ENCODE results near the gene PAQR4. TPM values are rescaled to one million over a fixed set of nuclear protein-coding genes. Genes with fewer than 3 reads are reported as not detected.
"Not testable (repeated sequence)": the region's sequence is repeated elsewhere in the genome, so short reads cannot be mapped to it uniquely, and the experiment has no call there.

PAQR4 gene
- total RNA-seq (2014; rRNA removed; shearing (Covaris generic)): 28.1 and 34.1 TPM in 2 replicates

DNA sequence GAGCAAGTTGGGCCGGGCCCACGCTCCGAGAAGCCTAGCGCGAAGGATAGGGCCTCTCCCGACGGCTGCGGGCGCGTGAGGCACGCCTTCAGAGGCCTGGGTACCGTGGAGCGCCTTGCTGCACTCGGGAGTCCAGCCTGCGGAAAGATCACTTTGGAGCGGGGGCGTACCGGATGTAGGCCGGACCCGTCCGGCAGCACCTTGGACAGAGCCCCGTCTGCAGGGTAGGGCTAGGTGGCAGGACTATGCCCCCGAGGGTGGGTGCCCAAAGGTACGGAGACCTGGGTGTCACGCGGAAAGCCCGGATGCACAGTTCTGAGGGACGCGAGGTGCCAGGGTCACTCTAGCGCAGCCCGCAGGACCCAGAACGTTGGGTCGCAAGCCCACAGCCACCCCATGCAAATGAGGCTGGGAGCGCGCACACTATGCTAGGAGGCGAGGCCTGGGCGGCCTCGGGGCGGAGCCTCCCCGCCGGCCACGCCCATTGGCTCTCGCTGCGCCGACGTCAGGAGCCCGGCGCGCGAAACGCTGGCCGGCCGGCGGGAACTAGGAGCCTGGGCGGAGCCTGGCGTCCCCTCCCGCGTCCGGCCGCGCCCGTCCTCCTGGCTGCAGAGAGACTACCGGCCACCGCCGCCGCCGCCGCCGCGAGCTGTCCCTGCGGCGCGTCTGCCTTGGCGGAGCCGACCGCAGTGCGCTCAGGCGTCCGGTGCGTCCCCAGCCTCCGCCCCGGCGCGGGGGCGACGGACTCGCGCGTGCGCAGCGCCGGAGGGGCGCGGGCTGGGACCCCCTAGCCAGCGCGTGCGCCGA, at the start of gene PAQR4:
TSS of gene PAQR4 (plus strand) at position 611 of the 807 bp plus-strand sequence. CDS start 327 bp downstream, outside the sequence.
- Histone ChIP-seq H3K4me3 (peak within 1 kb of the TSS; percentile 71), H3K27me3 (no peaks in the 10 kb centered on the region), H3K27ac (peak within 1 kb of the TSS; percentile 66), H3K9me3 (replicated peaks) (no peaks in the 10 kb centered on the region), H3K36me3 (peaks cover 12% of the 10 kb centered on the region), H3K4me1 (peaks cover 9% of the 10 kb centered on the region; the same call in 1 of the 2 replicates)
- DNase-seq: peak; percentile 82 to 90

GRCh38 chr16:2919511-2920255, 49.5 kb upstream of the PAQR4 start:
- H3K4me1 ChIP-seq: peaks cover 6% of the 10 kb centered on the region
- no peaks in the 10 kb centered on the region for H3K9me3 ChIP-seq (replicated peaks)
- peak; percentile 55 to 83 for DNase-seq
- no peak overlapping the region for H3K27ac ChIP-seq
- H3K4me3 ChIP-seq: no peak overlapping the region
- H3K27me3 ChIP-seq: no peaks in the 10 kb centered on the region
- H3K36me3 ChIP-seq: no peaks in the 10 kb centered on the region

DNA sequence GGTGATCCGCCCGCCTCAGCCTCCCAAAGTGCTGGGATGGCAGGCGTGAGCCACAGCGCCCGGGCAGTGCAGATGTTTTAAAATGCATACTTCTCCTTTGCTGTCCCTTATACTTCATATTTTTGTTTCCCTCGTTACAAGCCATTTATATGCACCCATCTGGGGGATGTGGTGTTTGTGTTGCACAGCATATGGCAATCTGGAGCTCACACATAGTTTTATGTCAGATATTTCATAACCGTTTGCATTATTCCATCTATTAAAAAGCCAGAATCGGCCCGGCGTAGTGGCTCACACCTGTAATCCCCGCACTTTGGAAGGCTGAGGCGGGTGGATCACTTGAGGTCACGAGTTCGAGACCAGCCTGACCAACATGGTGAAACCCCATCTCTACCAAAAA, 45.7 kb upstream of the PAQR4 start:
- H3K27ac ChIP-seq: no peak overlapping the region
- no peak for DNase-seq
- H3K27me3 ChIP-seq: no peaks in the 10 kb centered on the region
- peaks cover 12% of the 10 kb centered on the region for H3K4me1 ChIP-seq
- no peak overlapping the region for H3K4me3 ChIP-seq
- no peaks in the 10 kb centered on the region for H3K9me3 ChIP-seq (replicated peaks)
- no peaks in the 10 kb centered on the region for H3K36me3 ChIP-seq

- H3K36me3 ChIP-seq: no peaks in the 10 kb centered on the region
- H3K4me1 ChIP-seq: peaks cover 10% of the 10 kb centered on the region
- no peaks in the 10 kb centered on the region for H3K27me3 ChIP-seq
- H3K4me3 ChIP-seq: no peak overlapping the region
- H3K9me3 ChIP-seq (replicated peaks): no peaks in the 10 kb centered on the region
- DNase-seq: no peak
- no peak overlapping the region for H3K27ac ChIP-seq
These were observed 44.0 kb upstream of the PAQR4 start for GRCh38 chr16:2924901-2925755.

- Histone ChIP-seq H3K27ac (no peak overlapping the region), H3K4me1 (peaks cover 10% of the 10 kb centered on the region), H3K4me3 (no peak overlapping the region), H3K36me3 (no peaks in the 10 kb centered on the region), H3K9me3 (replicated peaks) (no peaks in the 10 kb centered on the region), H3K27me3 (no peaks in the 10 kb centered on the region)
- DNase-seq: peak in 1 of 2 experiments; percentile 33
These were observed 43.0 kb upstream of the PAQR4 start for GRCh38 chr16:2925951-2926649.

GRCh38 chr16:2926650-2926999, 42.5 kb upstream of the PAQR4 start:
- peaks cover 10% of the 10 kb centered on the region for H3K4me1 ChIP-seq
- DNase-seq: no peak
- H3K27me3 ChIP-seq: no peaks in the 10 kb centered on the region
- no peak overlapping the region for H3K27ac ChIP-seq
- no peak overlapping the region for H3K4me3 ChIP-seq
- H3K9me3 ChIP-seq (replicated peaks): no peaks in the 10 kb centered on the region
- no peaks in the 10 kb centered on the region for H3K36me3 ChIP-seq

GRCh38 chr16:2927010-2927646, 42.0 kb upstream of the PAQR4 start:
- Histone ChIP-seq H3K36me3 (no peaks in the 10 kb centered on the region), H3K4me1 (peaks cover 10% of the 10 kb centered on the region), H3K9me3 (replicated peaks) (no peaks in the 10 kb centered on the region), H3K27ac (no peak overlapping the region), H3K4me3 (no peak overlapping the region), H3K27me3 (no peaks in the 10 kb centered on the region)
- peak; percentile 78 to 93 for DNase-seq

DNA sequence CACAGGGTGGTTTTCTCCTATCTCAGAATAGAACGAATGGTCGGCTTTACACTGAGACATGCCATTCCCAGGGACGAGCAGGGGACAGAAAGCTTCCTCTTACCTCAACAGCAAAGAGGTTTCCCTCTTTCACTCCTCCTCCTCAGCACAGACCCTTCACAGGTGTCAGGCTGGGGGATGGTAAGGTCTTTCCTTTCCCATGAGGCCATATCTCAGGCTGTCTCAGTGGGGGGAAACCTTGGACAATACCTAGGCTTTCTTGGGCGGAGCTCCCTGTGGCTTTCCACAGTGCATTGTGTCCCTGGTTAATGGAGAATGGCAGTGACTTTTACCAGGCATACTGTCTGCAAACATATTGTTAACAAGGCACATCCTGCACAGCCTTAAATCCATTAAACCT, 41.0 kb upstream of the PAQR4 start:
- DNase-seq; H3K9me3 ChIP-seq (replicated peaks); H3K36me3 ChIP-seq; H3K4me3 ChIP-seq; H3K27me3 ChIP-seq; H3K27ac ChIP-seq: not testable (repeated sequence)
- peaks cover 10% of the 10 kb centered on the region for H3K4me1 ChIP-seq

DNA sequence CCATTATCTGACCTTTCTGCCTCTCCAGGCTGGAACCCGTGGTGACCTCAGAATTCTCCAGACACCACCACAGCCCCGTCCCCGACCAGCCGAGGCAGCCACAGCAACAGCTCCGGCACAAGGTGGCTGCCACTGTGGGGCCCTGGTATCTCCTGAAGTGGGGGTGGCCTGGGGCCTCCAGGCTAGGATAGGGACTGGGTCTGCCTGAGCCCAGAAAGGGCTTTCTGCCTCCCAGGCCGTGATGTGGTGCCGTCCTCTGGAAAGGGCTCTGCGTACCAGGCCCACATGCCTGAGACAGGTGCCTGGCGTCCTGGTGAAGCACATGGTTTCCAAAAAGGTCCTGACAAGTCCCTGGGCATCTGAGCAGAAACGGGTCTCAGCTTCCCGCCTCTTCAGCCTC, 40.4 kb upstream of the PAQR4 start:
- no peaks in the 10 kb centered on the region for H3K9me3 ChIP-seq (replicated peaks)
- no peaks in the 10 kb centered on the region for H3K36me3 ChIP-seq
- no peak overlapping the region for H3K27ac ChIP-seq
- DNase-seq: no peak
- H3K4me3 ChIP-seq: no peak overlapping the region
- H3K27me3 ChIP-seq: no peaks in the 10 kb centered on the region
- peaks cover 10% of the 10 kb centered on the region for H3K4me1 ChIP-seq

- no peak overlapping the region for H3K4me3 ChIP-seq
- no peak for DNase-seq
- H3K9me3 ChIP-seq (replicated peaks): no peaks in the 10 kb centered on the region
- no peaks in the 10 kb centered on the region for H3K36me3 ChIP-seq
- peaks cover 10% of the 10 kb centered on the region for H3K4me1 ChIP-seq
- no peaks in the 10 kb centered on the region for H3K27me3 ChIP-seq
- H3K27ac ChIP-seq: no peak overlapping the region
These were observed 39.5 kb upstream of the PAQR4 start for GRCh38 chr16:2929693-2930092.

DNA sequence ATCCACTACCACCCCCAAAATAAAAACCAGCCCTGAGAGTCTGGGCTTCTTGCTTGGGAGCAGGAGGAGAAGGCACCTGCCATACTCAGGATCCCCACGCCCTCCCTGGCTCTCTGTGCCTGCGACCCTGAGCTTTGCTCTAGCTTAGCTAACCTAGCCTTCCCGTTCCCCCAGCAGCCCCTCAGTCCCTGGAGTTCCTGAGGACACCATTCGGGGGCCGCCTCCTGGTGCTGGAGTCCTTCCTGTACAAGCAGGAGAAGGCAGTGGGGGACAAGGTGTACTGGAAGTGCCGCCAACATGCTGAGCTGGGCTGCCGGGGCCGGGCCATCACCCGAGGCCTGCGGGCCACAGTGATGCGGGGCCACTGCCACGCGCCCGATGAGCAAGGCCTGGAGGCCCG, 38.9 kb upstream of the PAQR4 start:
- H3K36me3 ChIP-seq: no peaks in the 10 kb centered on the region

DNA sequence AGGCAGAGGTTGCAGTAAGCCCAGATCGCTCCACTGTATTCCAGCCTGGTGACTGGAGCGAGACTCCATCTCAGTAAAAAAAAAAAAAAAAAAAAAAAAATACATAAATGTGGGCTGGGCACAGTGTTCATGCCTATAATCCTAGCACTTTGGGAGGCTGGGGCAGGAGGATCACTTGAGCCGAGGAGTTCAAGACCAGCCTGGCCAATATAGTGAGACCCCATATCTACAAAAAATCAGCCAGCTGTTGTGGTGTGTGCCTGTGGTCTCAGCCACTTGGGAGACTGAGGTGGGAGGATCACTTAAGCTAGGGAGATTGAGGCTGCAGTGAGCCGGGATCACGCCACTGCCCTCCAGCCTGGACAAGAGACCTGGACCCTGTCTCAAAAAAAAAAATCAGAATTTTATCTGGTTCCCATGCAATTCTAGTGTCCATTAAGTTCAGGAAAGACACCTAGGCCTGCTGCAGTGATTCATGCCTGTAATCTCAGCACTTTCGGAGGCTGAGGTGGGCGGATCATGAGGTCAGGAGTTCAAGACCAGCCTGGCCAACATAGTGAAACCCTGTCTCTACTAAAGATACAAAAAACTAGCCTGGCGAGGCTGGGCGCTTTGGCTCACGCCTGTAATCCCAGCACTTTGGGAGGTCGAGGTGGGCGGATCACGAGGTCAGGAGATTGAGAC, 37.8 kb upstream of the PAQR4 start:
- H3K36me3 ChIP-seq; H3K27me3 ChIP-seq; DNase-seq; H3K27ac ChIP-seq; H3K4me1 ChIP-seq; H3K4me3 ChIP-seq; H3K9me3 ChIP-seq (replicated peaks): not testable (repeated sequence)

More for the DNA sequence above, 38.9 kb upstream of the PAQR4 start:
- no peak for DNase-seq
- Histone ChIP-seq H3K27ac (no peak overlapping the region), H3K4me1 (peaks cover 10% of the 10 kb centered on the region), H3K4me3 (no peak overlapping the region), H3K27me3 (no peaks in the 10 kb centered on the region), H3K9me3 (replicated peaks) (no peaks in the 10 kb centered on the region)

- Histone ChIP-seq H3K27ac (no peak overlapping the region), H3K36me3 (no peaks in the 10 kb centered on the region), H3K4me3 (no peak overlapping the region), H3K27me3 (no peaks in the 10 kb centered on the region), H3K4me1 (no peaks in the 10 kb centered on the region), H3K9me3 (replicated peaks) (no peaks in the 10 kb centered on the region)
- DNase-seq: no peak
These were observed 36.0 kb upstream of the PAQR4 start for GRCh38 chr16:2933136-2933535.

Measured in SJCRH30 (cell line).